ENCODE measurements around the gene CRADD.
A peak's percentile ranks its signal among the peaks of the same experiment; 100 is the strongest.

Gene CRADD

GRCh38 chr12:93802293-93802692 lies 125.1 kb downstream of the CRADD start:
- H3K4me3 ChIP-seq (ENCODE audit: low read length), result no peak overlapping the region
- DNase-seq (ENCODE audit: low read depth), result no peak
- TF ChIP-seq CTCF (conservative IDR thresholded peaks at IDR 0.05; ENCODE audit: low read length), result no peak

- H3K4me3 ChIP-seq (ENCODE audit: low read length), result peak overlapping the region; percentile 11; the same call in 1 of the 2 replicates
- peak; percentile 60 for TF ChIP-seq CTCF (conservative IDR thresholded peaks at IDR 0.05; ENCODE audit: low read length)
- peak; percentile 59 for DNase-seq (ENCODE audit: low read depth)
Measured at GRCh38 chr12:93802698-93803423, 125.7 kb downstream of the CRADD start.

- H3K4me3 ChIP-seq (ENCODE audit: low read length), result peak overlapping the region; percentile 11; the same call in 1 of the 2 replicates
- peak; percentile 92 for DNase-seq (ENCODE audit: low read depth)
- no peak for TF ChIP-seq CTCF (conservative IDR thresholded peaks at IDR 0.05; ENCODE audit: low read length)
Measured at GRCh38 chr12:93803424-93803807, 126.2 kb downstream of the CRADD start.

- TF ChIP-seq CTCF (conservative IDR thresholded peaks at IDR 0.05; ENCODE audit: low read length), result no peak
- peak; percentile 58 for DNase-seq (ENCODE audit: low read depth)
- H3K4me3 ChIP-seq (ENCODE audit: low read length), result no peak overlapping the region
Measured at GRCh38 chr12:93804392-93805179, 127.4 kb downstream of the CRADD start.

- no peak for DNase-seq (ENCODE audit: low read depth)
- no peak overlapping the region for H3K4me3 ChIP-seq (ENCODE audit: low read length)
- TF ChIP-seq CTCF (conservative IDR thresholded peaks at IDR 0.05; ENCODE audit: low read length), result no peak
Measured at GRCh38 chr12:93805736-93806141, 128.6 kb downstream of the CRADD start.

GRCh38 chr12:93807354-93807753 lies 130.2 kb downstream of the CRADD start:
- H3K4me3 ChIP-seq (ENCODE audit: low read length), result no peak overlapping the region
- no peak for DNase-seq (ENCODE audit: low read depth)
- TF ChIP-seq CTCF (conservative IDR thresholded peaks at IDR 0.05; ENCODE audit: low read length), result no peak
